GM18508 (cell line): ENCODE data around the gene ERI2.
"Not testable (repeated sequence)": the region's sequence is repeated elsewhere in the genome, so short reads cannot be mapped to it uniquely, and the experiment has no call there.

Experiments
- ATAC-seq: cut with Tn5 transposase; IDR thresholded peaks from one replicate; pipeline ENCODE4 v1.9.1; 2021; ENCODE audit warnings: moderate number of reproducible peaks; ENCODE audit not compliant: insufficient read depth, unreplicated experiment

ERI2 gene

DNA sequence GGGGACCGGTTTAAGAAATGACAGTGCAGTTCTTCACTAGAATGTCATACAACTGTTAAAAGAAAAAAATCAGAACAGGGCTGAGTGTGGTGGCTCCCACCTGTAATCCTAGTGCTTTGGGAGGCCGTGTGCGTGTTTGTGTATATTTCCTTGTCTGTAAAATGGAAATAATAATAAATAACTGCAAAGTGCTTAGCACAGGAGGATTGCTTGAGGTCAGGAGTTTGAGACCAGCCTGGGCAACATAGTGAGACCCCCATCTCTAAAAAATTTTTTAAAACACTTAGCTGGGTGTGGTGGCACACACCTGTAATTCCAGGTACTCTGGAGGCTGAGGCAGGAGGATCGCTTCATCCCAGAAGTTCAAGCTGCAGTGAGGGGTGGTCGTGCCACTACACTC, 40.0 kb downstream of the ERI2 start:
- ATAC-seq = no peak

DNA sequence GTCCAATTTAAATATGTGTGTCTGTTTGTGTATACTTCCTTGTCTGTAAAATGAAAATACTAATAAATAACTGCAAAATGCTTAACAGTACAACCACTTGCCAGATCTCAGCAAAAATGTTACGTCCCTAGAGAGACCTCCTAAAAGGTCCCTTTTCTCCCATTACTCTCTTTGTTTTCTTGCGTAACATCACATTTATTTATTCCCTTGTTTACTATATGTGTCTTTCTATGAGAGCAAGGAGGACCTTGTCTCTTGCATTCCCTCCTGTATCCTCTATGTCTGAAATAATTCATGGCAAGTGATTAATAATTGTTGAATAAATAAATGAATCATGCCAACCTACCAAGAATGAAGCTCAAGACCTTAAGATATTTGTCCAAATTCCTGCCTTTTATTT, 40.5 kb downstream of the ERI2 start:
- no peak for ATAC-seq

DNA sequence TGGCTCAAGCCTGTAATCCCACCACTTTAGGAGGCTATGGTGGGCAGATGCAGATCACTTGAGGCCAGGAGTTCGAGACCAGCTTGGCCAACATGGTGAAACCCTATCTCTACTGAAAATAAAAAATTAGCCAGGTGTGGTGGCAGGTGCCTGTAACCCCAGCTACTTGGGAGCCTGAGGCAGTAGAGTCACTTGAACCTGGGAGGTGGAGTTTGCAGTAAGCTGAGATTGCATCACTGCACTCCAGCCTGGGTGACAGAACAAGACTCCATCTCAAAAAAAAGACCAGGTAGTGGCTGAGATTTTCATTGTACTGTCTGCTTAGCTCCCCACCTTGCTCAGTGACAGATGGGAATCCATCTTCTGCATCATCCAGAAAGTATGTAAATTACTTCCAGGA, 41.8 kb downstream of the ERI2 start:
- ATAC-seq = not testable (repeated sequence)

DNA sequence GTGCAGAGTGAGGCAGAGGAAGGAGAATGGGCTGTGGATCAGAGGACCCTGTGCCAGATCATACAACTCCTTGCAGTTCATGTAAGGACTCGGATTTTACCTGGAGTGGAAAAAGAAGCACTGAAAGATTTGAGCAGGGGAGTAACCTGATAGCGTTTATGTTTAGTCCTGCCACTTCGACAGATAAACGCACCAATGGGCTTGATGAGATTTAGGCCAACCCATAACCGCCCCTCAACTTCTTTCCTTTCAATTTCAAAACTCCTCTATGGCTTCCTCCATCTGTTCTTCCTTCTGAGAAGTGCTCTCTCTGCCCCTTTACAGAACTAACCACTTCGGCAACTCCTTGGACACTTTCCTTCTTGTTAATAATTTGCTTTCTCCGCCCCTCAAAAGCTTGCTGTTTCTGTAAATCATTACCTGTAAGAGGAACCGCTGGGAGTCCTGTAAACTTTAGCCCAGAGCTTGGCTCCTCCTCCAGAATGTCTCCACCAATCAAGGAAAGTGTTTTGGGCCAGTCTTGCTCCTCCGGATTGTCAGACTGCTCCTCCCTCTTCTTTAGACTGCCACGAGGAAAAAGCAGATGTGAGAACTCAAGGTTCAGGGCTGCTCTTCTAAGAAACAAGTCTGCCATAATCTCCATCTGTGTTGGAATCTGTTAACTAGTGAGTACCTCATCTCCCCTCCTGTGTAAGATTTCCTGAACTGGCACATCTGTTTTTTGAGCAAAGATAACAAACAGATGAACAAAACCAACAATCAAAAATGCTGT, 42.6 kb downstream of the ERI2 start, which contains the start of gene ACSM3:
TSS of gene ACSM3 (plus strand) at position 554 of the 772 bp plus-strand sequence. CDS start 6,021 bp downstream, outside the sequence.
- peak; percentile 93 for ATAC-seq

DNA sequence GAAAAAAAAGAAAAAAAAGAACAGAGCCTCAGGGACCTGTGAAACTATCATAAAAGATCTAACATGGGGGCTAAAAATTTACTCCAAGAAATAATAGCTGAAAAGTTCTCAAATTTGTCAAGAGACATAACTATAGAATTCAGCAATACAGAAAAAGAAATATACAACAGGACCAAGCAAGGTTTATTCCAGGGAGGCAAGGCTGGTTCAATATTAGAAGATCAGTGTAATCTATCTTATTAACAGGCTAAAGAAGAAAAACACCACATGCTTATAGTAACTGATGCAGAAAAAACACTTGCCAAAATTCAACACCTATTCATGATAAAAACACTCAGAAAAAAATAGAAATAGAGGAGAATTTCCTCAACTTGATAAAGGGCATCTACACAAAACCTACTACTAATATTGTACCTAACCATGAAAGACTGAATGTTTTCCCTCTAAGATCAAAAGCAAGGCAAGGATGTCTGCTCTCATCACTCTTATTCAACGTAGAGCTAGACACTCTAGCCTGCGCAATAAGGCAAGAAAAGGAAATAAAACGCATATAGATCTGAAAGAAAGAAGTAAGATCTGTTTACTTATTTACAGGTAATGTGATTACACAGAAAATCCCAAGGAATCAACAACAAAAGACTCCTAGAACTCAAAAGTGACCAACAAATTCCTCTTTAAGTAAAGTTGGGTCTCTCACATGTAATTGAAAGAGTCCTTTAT, 43.7 kb downstream of the ERI2 start:
- ATAC-seq = no peak

DNA sequence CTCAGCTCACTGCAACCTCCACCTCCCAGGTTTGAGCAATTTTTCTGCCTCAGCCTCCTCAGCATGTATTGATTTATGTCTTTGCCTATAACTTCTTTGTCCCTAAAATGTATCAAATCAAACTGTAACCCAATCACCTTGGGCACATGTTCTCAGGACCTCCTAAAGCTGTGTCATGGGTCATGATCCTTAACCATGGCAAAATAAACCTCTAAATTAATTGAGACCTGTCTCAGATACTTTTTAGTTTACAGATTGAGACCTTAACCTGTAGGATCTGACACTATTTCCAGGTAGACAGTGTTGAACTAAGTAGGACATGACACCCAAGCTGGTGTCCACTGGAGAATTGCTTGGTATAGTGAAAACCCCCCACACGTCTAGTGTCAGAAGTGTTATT, 45.1 kb downstream of the ERI2 start:
- no peak for ATAC-seq

DNA sequence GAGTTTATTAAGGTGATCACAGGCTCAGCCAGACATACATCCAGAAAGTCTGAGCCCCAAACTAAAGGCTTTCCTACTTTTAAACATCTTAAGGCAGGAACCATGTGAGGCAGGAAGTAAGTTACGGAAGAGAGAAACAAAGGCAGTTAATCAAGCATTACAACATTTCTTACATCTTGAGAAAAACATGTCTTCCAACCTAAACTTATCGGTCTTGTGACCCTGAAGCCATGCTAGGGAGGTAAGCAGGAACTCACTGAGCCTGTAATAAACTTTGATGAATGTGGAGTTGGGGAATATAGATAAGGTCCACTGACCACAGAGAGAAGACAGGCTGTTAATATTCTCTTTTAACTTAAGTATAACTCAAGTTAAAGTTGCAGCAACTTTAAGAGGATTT, 45.9 kb downstream of the ERI2 start:
- ATAC-seq = no peak

DNA sequence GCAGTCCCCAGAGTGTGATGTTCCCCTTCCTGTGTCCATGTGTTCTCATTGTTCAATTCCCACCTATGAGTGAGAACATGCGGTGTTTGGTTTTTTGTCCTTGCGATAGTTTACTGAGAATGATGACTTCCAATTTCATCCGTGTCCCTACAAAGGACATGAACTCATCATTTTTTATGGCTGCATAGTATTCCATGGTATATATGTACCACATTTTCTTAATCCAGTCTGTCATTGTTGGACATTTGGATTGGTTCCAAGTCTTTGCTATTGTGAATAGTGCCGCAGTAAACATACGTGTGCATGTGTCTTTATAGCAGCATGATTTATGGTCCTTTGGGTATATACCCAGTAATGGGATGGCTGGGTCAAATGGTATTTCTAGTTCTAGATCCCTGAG, 50.5 kb downstream of the ERI2 start:
- not testable (repeated sequence) for ATAC-seq

DNA sequence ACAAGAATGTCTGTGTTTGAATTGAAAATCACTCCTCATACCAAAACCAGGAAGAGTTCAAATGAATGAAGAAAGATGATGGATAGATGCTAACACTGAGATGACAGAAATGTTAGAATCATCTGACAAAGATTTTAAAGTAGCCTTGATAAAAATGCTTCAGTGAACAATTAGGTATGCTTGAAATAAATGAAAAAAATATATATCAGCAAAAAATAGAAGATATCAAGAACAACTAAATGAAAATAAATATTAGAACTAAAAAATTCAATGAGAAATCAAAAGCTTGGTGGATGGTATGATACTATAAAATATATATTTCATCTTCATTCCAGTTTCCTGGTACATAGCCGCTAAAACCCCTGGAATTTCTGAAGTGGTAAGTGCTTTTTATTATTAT, 51.0 kb downstream of the ERI2 start:
- ATAC-seq = no peak

DNA sequence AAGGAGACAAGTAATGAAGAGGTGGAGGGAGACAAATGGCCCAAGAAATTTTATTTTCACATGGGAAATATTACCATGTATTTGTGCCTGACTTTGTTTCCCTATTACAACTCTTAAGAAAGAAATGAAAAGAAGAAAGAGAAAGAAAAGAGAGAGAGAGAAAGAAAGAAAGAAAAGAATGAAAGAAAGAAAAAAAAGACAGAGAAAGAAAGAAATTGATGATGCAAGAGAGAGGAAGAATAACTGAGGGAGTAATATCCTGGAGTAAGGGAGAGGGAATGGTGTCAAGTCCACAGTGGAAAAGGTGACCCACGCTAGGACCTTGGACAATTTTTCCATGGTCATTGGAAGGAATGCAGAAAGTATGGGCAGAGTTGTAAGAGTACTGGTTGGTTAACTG, 52.5 kb downstream of the ERI2 start:
- no peak for ATAC-seq

DNA sequence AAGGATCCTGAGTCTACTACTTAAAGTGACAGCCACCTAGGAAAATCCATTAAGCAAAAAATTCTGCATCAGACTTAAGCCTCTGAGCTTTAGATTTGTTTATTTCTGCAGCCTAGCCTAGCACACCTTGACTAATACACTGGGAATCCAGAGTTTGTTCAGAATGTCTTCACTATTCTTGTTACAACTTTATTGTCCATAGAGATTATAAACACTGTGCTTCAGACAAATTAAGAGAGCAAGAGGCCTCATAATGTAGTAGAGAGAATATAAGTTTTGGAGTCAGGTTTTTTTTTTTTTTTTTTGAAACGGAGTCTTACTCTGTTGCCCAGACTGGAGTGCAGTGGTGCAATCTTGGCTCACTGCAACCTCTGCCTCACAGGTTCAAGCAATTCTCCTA, 55.7 kb downstream of the ERI2 start:
- ATAC-seq = no peak

DNA sequence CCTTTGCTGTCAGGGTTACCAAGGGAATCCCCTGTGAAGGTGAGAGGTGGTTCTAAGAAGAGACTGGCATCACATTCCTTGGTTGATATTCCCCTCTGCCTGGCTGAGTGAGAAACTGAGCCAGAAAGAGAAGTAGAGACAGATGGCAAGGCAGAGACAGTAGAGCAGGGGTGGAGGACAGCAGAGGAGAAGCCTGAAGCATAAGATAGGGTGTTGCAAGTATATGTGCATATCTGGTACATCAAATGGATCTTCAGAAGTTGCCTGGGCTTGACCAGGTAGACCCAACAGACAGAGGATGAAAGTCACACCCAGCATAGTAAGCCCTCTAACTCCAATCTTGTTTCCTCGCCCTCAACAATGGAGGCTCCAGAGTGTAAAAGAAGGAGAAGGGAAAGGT, 56.8 kb downstream of the ERI2 start:
- ATAC-seq = no peak

DNA sequence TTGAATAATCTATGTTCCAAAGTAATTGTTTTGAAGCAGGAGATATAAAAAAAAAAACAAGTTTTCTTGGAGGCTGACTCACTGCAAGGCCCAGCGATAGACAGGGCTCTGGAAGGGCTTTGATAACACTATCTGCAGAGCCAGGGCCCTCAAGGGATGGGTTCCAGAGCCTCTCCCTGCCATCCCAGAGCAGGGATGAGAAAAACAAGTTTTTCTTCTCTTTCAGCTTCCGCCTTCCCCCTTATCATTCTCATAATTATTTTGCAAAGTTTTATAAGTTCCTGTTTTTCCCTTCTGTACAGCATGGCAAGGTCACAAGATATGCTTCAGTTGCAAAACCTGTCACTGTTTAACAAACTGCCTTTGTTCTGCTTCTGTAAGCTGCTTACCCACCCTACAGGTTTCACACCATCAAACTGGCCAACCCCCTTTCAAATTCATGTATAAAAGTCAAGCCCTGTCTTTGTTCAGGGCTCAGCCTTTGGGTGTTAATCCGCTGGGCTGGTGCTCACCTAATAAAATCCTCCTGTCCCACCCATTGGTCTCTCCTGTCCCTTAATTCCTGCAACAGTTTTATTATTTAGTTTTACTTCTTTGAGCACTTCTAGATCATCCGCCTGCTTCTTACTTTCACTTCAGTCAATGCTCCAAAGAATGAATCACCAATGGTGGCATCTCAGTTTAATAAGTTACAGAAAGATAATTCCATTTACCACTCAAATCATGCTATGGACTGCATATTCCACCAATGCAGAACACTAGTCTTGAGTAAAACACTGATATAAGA, 59.0 kb downstream of the ERI2 start:
- ATAC-seq = no peak

DNA sequence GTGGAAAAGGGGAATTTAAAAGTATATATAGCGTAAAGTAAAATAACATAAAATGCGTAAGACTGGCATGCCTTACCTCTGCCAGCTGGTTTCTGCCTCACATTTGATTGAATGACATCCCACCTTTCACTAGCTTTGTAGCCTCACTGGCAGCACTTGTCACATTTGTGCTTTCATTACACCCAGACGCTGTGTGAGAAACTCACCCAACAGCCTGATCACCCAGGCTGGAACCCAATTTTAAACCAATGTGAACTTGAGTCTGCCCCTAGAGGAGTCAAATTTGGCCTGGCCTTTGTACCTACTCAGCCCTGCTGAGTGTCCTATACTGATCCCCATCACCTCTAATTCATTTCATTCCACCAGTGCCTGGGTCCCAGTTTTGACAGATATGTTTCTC, 59.8 kb downstream of the ERI2 start:
- ATAC-seq = no peak
